Fibroblast of mammary gland (primary cell): ENCODE results near the gene MRO.

Experiments
- DNase-seq: peaks from one replicate; pipeline ENCODE4 v3.0.0-alpha.2; 2010; ENCODE audit warnings: low read depth
- H3K4me3 ChIP-seq: 2 replicates; pipeline ENCODE4 v1.5.1; 2011; ENCODE audit warnings: low read depth, mild to moderate bottlenecking, low read length, moderate library complexity; ENCODE audit not compliant: control insufficient read depth
- CTCF ChIP-seq: conservative IDR thresholded peaks from 2 replicates; pipeline ENCODE4 v1.5.1; 2011; ENCODE audit warnings: low read depth, low read length, inconsistent platforms; ENCODE audit not compliant: control insufficient read depth, insufficient read depth

Gene MRO

DNA sequence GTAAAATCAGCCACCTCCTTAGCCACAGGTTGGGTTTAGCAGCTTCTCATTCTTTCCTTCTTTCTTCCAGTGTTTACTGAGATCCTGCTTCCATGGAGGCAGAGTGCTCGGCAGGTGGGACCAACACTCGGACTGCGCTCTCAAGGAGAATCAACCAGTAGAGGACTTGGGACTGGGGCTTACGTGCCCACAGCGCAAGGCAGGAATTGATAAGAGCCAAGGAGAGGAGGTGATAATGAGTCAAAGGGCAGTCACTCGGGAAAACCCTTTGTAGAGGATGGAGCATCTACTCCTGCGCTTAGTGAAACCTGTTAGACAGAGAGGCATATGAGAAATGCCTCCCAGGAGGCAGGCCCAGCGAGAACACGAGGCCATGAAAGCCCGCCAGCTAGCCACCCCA is 2.9 kb upstream of the MRO start:
- no peak overlapping the region for H3K4me3 ChIP-seq
- TF ChIP-seq CTCF: no peak
- DNase-seq: no peak

DNA sequence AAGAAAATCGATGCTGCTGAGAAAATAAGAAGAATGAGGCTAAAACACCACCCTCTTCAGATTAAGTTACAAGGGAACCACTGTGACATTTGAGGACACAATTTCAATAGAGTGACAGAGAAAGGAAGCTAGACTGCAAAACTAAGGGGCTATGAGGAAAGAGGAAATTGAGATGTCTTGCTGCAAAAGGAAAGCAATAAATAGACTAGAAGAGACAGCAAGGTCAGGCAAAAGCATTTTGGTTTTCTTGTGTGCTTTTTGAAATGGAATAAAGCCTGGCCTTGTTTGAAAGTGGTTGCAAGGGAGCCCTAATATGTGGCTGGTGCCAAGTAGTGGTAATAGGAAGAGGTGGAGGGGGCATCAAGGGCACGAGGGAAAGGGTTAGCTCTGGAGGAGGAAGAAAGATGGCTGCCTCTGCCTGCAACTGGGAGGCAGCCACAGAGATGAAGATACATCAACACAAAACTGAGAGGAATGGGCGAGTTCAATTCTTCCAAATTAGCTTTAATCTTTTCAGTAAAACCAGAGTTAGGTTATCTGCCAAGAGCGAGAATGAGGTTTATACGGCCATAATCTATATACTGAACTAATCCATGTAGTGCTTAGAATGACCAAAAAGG is 1.2 kb upstream of the MRO start:
- no peak for TF ChIP-seq CTCF
- no peak overlapping the region for H3K4me3 ChIP-seq
- DNase-seq: no peak

- peak; percentile 10 for TF ChIP-seq CTCF
- peak; percentile 11 for DNase-seq
- peak overlapping the region; percentile 2 for H3K4me3 ChIP-seq
Observed at GRCh38 chr18:50819027-50819727, 639 bp downstream of the MRO start.

GRCh38 chr18:50816419-50817166 is 3.2 kb downstream of the MRO start:
- no peak overlapping the region for H3K4me3 ChIP-seq
- no peak for TF ChIP-seq CTCF
- DNase-seq: no peak

DNA sequence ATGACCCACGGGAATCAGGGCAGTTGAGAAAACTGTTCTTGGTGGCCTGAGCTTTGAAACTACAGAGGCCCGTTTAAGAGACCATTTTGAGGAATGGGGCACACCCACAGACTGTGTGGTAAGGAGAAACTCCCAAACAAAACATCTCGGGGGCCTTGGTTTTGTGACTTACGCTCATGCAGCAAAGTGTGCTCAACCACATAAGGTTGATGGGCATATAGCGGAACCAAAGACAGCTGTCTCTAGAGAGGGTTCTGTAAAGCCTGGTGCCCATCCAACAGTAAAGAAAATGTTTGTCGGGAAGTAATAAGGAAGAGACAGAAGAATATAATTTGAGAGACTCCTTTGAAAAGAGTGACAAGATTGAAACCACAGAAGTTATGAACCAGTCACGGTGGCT is 5.4 kb downstream of the MRO start:
- no peak for DNase-seq
- no peak for TF ChIP-seq CTCF

DNA sequence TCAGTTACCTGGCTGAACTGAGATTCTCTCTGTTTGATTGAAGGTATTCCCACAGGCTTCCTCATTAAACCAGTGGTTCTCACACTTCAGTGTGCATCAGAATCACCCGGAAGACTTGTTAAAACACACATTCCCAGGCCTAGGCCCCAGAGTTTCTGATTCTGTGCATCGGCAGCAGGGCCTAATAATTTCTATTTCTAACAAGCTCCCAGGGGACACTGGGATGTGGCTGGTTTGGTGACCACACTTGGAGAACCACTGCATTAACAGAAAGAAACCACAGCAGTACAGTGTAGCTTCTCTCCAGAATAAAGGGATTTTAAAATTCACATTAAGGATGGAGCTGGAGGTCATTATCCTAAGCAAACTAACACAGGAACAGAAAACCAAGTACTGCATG is 6.5 kb downstream of the MRO start:
- no peak for TF ChIP-seq CTCF
- no peak overlapping the region for H3K4me3 ChIP-seq
- DNase-seq: no peak

More for the DNA sequence above, 5.4 kb downstream of the MRO start:
- no peak overlapping the region for H3K4me3 ChIP-seq
